Measurements from ENCODE around the gene CEMIP2. TPM values are rescaled to one million over a fixed set of nuclear protein-coding genes. Genes with fewer than 3 reads are reported as not detected.
A peak's percentile ranks its signal among the peaks of the same experiment; 100 is the strongest.
"Not testable (repeated sequence)": the region's sequence is repeated elsewhere in the genome, so short reads cannot be mapped to it uniquely, and the experiment has no call there.

Gene CEMIP2
- total RNA-seq, 1 experiment from 2014 or later, result 16.0 TPM

DNA sequence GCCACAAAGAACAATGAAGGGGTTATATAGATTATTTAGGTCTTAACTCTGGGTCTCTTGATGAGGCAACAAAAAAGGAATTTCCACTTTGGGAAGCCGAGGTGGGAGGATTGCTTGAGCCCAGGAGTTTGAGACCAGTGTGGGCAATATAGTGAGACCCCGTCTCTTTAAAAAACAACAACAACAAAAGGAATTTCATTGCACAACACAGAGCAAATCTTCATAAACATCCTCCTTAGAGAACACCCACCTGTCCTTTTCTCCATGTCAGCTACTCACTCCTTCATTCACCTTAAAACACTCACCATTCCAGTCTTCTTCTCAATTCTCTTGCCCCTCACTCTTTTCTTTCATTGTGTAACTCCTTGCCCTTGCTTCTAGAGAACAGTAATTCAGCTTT lies 39.8 kb upstream of the CEMIP2 start:
- H3F3A ChIP-seq (ENCODE audit: low read length, unreplicated experiment), result no peaks in the 10 kb centered on the region
- H3K4me2 ChIP-seq (ENCODE audit: low read length), result no peak overlapping the region
- H3K36me3 ChIP-seq (ENCODE audit: low read depth, low read length), result no peaks in the 10 kb centered on the region
- H3K27ac ChIP-seq (ENCODE audit: low read length), result no peak overlapping the region
- no peak for ATAC-seq
- H3K9me2 ChIP-seq (replicated peaks; ENCODE audit: low read length), result no peaks in the 10 kb centered on the region
- ChIA-PET CTCF (interaction anchor here (1.0 kb wide), 1 partner anchor 9 kb away, joined by 4 read pairs; no protein-coding TSS in a partner anchor), POLR2A (ENCODE audit: unreplicated experiment) (no interaction called here)
- H3K9me3 ChIP-seq (ENCODE audit: low read length), result no peaks in the 10 kb centered on the region
- H4K20me1 ChIP-seq (ENCODE audit: low read length), result no peaks in the 10 kb centered on the region
- no peak for DNase-seq
- H3K79me2 ChIP-seq (ENCODE audit: low read length), result no peaks in the 10 kb centered on the region
- intact Hi-C loops (cut with micrococcal nuclease), result loop anchor here (5.0 kb wide), 1 partner anchor 206 kb away; no protein-coding TSS in a partner anchor
- no peaks in the 10 kb centered on the region for H3K27me3 ChIP-seq (ENCODE audit: low read length)
- H2AFZ ChIP-seq (ENCODE audit: low read length), result no peak overlapping the region
- TF ChIP-seq, protein P1, sequence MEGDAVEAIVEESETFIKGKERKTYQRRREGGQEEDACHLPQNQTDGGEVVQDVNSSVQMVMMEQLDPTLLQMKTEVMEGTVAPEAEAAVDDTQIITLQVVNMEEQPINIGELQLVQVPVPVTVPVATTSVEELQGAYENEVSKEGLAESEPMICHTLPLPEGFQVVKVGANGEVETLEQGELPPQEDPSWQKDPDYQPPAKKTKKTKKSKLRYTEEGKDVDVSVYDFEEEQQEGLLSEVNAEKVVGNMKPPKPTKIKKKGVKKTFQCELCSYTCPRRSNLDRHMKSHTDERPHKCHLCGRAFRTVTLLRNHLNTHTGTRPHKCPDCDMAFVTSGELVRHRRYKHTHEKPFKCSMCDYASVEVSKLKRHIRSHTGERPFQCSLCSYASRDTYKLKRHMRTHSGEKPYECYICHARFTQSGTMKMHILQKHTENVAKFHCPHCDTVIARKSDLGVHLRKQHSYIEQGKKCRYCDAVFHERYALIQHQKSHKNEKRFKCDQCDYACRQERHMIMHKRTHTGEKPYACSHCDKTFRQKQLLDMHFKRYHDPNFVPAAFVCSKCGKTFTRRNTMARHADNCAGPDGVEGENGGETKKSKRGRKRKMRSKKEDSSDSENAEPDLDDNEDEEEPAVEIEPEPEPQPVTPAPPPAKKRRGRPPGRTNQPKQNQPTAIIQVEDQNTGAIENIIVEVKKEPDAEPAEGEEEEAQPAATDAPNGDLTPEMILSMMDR (conservative IDR thresholded peaks at IDR 0.05; ENCODE audit: low read depth, low read length), result no peak
- TF ChIP-seq EZH2phosphoT487 (IDR thresholded peaks at IDR 0.05; ENCODE audit: borderline replicate concordance, low read length) (no peak), EZH2 (IDR thresholded peaks at IDR 0.05; ENCODE audit: low read length, unreplicated experiment) (no peak)
- BruUV-seq (replicated peaks), result no TSS peak
- no peak overlapping the region for H3K4me3 ChIP-seq (ENCODE audit: low read length)
- H3K9ac ChIP-seq (ENCODE audit: low read length), result no peak overlapping the region
- no peaks in the 10 kb centered on the region; the same call in 1 of the 2 replicates for H3K4me1 ChIP-seq (ENCODE audit: insufficient read depth, low read length)

DNA sequence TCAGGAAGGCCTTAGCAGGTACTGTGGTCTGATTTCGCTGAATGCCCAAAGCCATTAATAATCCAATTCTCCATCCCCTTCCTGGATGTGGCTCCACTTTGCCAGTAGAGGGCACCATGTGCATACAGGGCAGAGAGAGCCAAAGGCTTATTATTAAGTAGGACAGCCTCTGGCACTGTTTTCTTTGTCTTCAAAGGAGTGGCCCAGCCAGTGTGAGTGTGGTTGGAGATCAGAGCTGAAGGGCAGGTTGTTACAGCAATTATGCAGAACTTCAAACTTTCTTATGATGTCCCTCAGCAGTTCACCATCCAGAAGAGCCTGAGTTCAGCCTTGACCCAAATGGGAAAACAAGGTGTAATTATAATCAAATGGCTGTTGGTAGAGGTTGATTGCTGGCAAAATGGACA lies 38.6 kb upstream of the CEMIP2 start:
- peak; percentile 81 for DNase-seq
- no TSS peak for BruUV-seq (replicated peaks)
- TF ChIP-seq, protein P1 (conservative IDR thresholded peaks at IDR 0.05; ENCODE audit: low read depth, low read length), result peak; percentile 89
- TF ChIP-seq EZH2phosphoT487 (IDR thresholded peaks at IDR 0.05; ENCODE audit: borderline replicate concordance, low read length), result no peak
- H3K4me2 ChIP-seq (ENCODE audit: low read length), result no peak overlapping the region
- H3K4me3 ChIP-seq (ENCODE audit: low read length), result no peak overlapping the region
- POLR2A ChIA-PET (ENCODE audit: unreplicated experiment), result no interaction called here
- ATAC-seq, result peak; percentile 99
- no peaks in the 10 kb centered on the region for H3K36me3 ChIP-seq (ENCODE audit: low read depth, low read length)
- no peaks in the 10 kb centered on the region for H3K9me3 ChIP-seq (ENCODE audit: low read length)
- no peak overlapping the region for H2AFZ ChIP-seq (ENCODE audit: low read length)
- CTCF ChIA-PET, result interaction anchor here (0.6 kb wide), 1 partner anchor 170 kb away, joined by 3 read pairs; no protein-coding TSS in a partner anchor
- H4K20me1 ChIP-seq (ENCODE audit: low read length), result no peaks in the 10 kb centered on the region
- H3K4me1 ChIP-seq (ENCODE audit: insufficient read depth, low read length), result no peaks in the 10 kb centered on the region; the same call in 1 of the 2 replicates
- intact Hi-C loops (cut with micrococcal nuclease), result loop anchor here (1.0 to 5.0 kb wide), 3 partner anchors 168 to 217 kb away; no protein-coding TSS in a partner anchor
- H3K9me2 ChIP-seq (replicated peaks; ENCODE audit: low read length), result no peaks in the 10 kb centered on the region
- no peaks in the 10 kb centered on the region for H3K27me3 ChIP-seq (ENCODE audit: low read length)
- no peak overlapping the region for H3K9ac ChIP-seq (ENCODE audit: low read length)
- H3K27ac ChIP-seq (ENCODE audit: low read length), result no peak overlapping the region
- no peaks in the 10 kb centered on the region for H3K79me2 ChIP-seq (ENCODE audit: low read length)
- no peaks in the 10 kb centered on the region for H3F3A ChIP-seq (ENCODE audit: low read length, unreplicated experiment)

DNA sequence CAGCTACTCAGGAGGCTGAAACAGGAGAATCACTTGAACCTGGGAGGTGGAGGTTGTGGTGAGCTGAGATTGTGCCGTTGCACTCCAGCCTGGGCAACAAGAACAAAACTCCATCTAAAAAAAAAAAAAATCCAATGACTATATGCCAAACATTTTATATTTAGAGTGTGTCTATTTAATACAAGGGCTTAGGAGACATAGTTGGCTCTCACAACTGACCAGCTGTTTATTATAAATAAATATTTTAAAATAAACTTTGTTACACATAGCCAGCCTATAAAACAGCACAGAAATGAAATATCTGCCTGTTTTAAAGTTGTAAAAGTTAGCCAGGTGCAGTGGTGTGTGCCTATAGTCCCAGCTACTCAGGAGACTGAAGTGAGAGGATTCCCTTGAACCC lies 36.8 kb upstream of the CEMIP2 start:
- H2AFZ ChIP-seq (ENCODE audit: low read length); H3K27ac ChIP-seq (ENCODE audit: low read length); H3K9ac ChIP-seq (ENCODE audit: low read length); H3K9me3 ChIP-seq (ENCODE audit: low read length); CTCF ChIA-PET; H4K20me1 ChIP-seq (ENCODE audit: low read length); H3K4me1 ChIP-seq (ENCODE audit: insufficient read depth, low read length); H3K36me3 ChIP-seq (ENCODE audit: low read depth, low read length); H3K79me2 ChIP-seq (ENCODE audit: low read length); H3K4me2 ChIP-seq (ENCODE audit: low read length); H3K9me2 ChIP-seq (replicated peaks; ENCODE audit: low read length); POLR2A ChIA-PET (ENCODE audit: unreplicated experiment); DNase-seq; BruUV-seq (replicated peaks); ATAC-seq; H3K27me3 ChIP-seq (ENCODE audit: low read length); H3F3A ChIP-seq (ENCODE audit: low read length, unreplicated experiment); H3K4me3 ChIP-seq (ENCODE audit: low read length): not testable (repeated sequence)
- intact Hi-C loops (cut with micrococcal nuclease), result loop anchor here (5.0 kb wide), 1 partner anchor 203 kb away; no protein-coding TSS in a partner anchor
